Measurements from ENCODE around the gene TAS2R43. TPM values are rescaled to one million over a fixed set of nuclear protein-coding genes. Genes with fewer than 3 reads are reported as not detected.
"Not testable (repeated sequence)": the region's sequence is repeated elsewhere in the genome, so short reads cannot be mapped to it uniquely, and the experiment has no call there.

Gene TAS2R43
- total RNA-seq, 2 experiments from 2014 or later = 2.3 to 3.1 TPM

- peaks cover 37% of the 10 kb centered on the region for H3K36me3 Mint-ChIP-seq (ENCODE audit: low read depth)
- ChIA-PET POLR2A (no interaction called here), CTCF (no interaction called here)
- Histone ChIP-seq H3K9me3 (ENCODE audit: control insufficient read depth in 1 of 2, insufficient read depth in 1 of 2, low read length in 2 of 2) (peaks cover 0 to under 1% of the 10 kb centered on the region in 2 experiments), H3K36me3 (ENCODE audit: insufficient read depth, low read length) (no peaks in the 10 kb centered on the region), H3K27ac (ENCODE audit: low read depth in 1 of 2, low read length in 2 of 2) (no peak overlapping the region), H3K4me3 (ENCODE audit: low read length) (no peak overlapping the region), H3K27me3 (ENCODE audit: control insufficient read depth in 1 of 2, insufficient read depth in 2 of 2, low read length in 2 of 2) (no peaks in the 10 kb centered on the region), H3K4me1 (ENCODE audit: insufficient read depth, low read length) (no peaks in the 10 kb centered on the region)
- no peaks in the 10 kb centered on the region for H3K9me3 Mint-ChIP-seq
- H3K4me3 Mint-ChIP-seq = no peak overlapping the region
- H3K27ac Mint-ChIP-seq = no peak overlapping the region
- ATAC-seq (ENCODE audit: poor library complexity) (no peak), DNase-seq (no peak)
- peaks cover 31% of the 10 kb centered on the region for H3K4me1 Mint-ChIP-seq (ENCODE audit: low read depth)
- intact Hi-C loops (cut with DNase I, micrococcal nuclease) = no loop called here
- no peak for TF ChIP-seq CTCF (IDR thresholded peaks at IDR 0.05)
- no peaks in the 10 kb centered on the region for H3K27me3 Mint-ChIP-seq
Measured at GRCh38 chr12:11059784-11060183, 32.3 kb downstream of the TAS2R43 start.

- Histone ChIP-seq H3K27ac (ENCODE audit: low read depth in 1 of 2, low read length in 2 of 2) (no peak overlapping the region), H3K4me3 (ENCODE audit: low read length) (no peak overlapping the region), H3K27me3 (ENCODE audit: control insufficient read depth in 1 of 2, insufficient read depth in 2 of 2, low read length in 2 of 2) (no peaks in the 10 kb centered on the region), H3K36me3 (ENCODE audit: insufficient read depth, low read length) (no peaks in the 10 kb centered on the region), H3K4me1 (ENCODE audit: insufficient read depth, low read length) (no peaks in the 10 kb centered on the region), H3K9me3 (ENCODE audit: control insufficient read depth in 1 of 2, insufficient read depth in 1 of 2, low read length in 2 of 2) (peaks cover 0 to 3% of the 10 kb centered on the region in 2 experiments)
- Mint-ChIP-seq H3K4me3 (no peak overlapping the region), H3K27ac (no peak overlapping the region), H3K4me1 (ENCODE audit: low read depth) (peaks cover 27% of the 10 kb centered on the region), H3K27me3 (no peaks in the 10 kb centered on the region), H3K36me3 (ENCODE audit: low read depth) (peaks cover 31% of the 10 kb centered on the region), H3K9me3 (no peaks in the 10 kb centered on the region)
- ChIA-PET CTCF (no interaction called here), POLR2A (no interaction called here)
- intact Hi-C loops (cut with DNase I, micrococcal nuclease) = no loop called here
- DNase-seq (no peak), ATAC-seq (ENCODE audit: poor library complexity) (no peak)
- no peak for TF ChIP-seq CTCF (IDR thresholded peaks at IDR 0.05)
Measured at GRCh38 chr12:11059041-11059440, 33.1 kb downstream of the TAS2R43 start.

GRCh38 chr12:11055306-11055705, 36.8 kb downstream of the TAS2R43 start:
- TF ChIP-seq CTCF (IDR thresholded peaks at IDR 0.05) = no peak
- Mint-ChIP-seq H3K27me3 (no peaks in the 10 kb centered on the region), H3K4me3 (no peak overlapping the region), H3K4me1 (ENCODE audit: low read depth) (peaks cover 7% of the 10 kb centered on the region), H3K36me3 (ENCODE audit: low read depth) (peaks cover 53% of the 10 kb centered on the region), H3K9me3 (peaks cover 3% of the 10 kb centered on the region), H3K27ac (no peak overlapping the region)
- CTCF ChIA-PET = interaction anchor here (0.6 kb wide), 1 partner anchor 11 kb away, joined by 3 read pairs; no protein-coding TSS in a partner anchor
- no peaks in the 10 kb centered on the region for H3K27me3 ChIP-seq (ENCODE audit: control insufficient read depth in 1 of 2, insufficient read depth in 2 of 2, low read length in 2 of 2)
- peaks cover 6% of the 10 kb centered on the region for H3K36me3 ChIP-seq (ENCODE audit: insufficient read depth, low read length)
- H3K27ac ChIP-seq (ENCODE audit: low read depth in 1 of 2, low read length in 2 of 2) = no peak overlapping the region
- ATAC-seq (ENCODE audit: poor library complexity) = no peak
- H3K4me1 ChIP-seq (ENCODE audit: insufficient read depth, low read length) = no peaks in the 10 kb centered on the region
- intact Hi-C loops (cut with DNase I, micrococcal nuclease) = no loop called here
- H3K9me3 ChIP-seq (ENCODE audit: control insufficient read depth in 1 of 2, insufficient read depth in 1 of 2, low read length in 2 of 2) = peaks cover 3 to 16% of the 10 kb centered on the region in 2 experiments
- no peak for DNase-seq
- no peak overlapping the region for H3K4me3 ChIP-seq (ENCODE audit: low read length)
- POLR2A ChIA-PET = no interaction called here

- intact Hi-C loops (cut with DNase I, micrococcal nuclease); CTCF ChIA-PET; H3K27me3 ChIP-seq (ENCODE audit: control insufficient read depth in 1 of 2, insufficient read depth in 2 of 2, low read length in 2 of 2); ATAC-seq (ENCODE audit: poor library complexity); H3K27ac ChIP-seq (ENCODE audit: low read depth in 1 of 2, low read length in 2 of 2); H3K27ac Mint-ChIP-seq; H3K4me1 ChIP-seq (ENCODE audit: insufficient read depth, low read length); H3K27me3 Mint-ChIP-seq; H3K4me3 Mint-ChIP-seq; H3K9me3 Mint-ChIP-seq; DNase-seq; H3K4me3 ChIP-seq (ENCODE audit: low read length): not testable (repeated sequence)
- Histone ChIP-seq H3K9me3 (ENCODE audit: control insufficient read depth in 1 of 2, insufficient read depth in 1 of 2, low read length in 2 of 2) (peaks cover 3 to 22% of the 10 kb centered on the region in 2 experiments), H3K36me3 (ENCODE audit: insufficient read depth, low read length) (peaks cover 13% of the 10 kb centered on the region)
- POLR2A ChIA-PET = interaction anchor here (0.7 kb wide), 1 partner anchor 621 kb away, joined by 4 read pairs; no protein-coding TSS in a partner anchor
- peaks cover 14% of the 10 kb centered on the region for H3K4me1 Mint-ChIP-seq (ENCODE audit: low read depth)
- H3K36me3 Mint-ChIP-seq (ENCODE audit: low read depth) = peaks cover 77% of the 10 kb centered on the region
Measured at GRCh38 chr12:11049806-11050531, 42.1 kb downstream of the TAS2R43 start.

- intact Hi-C loops (cut with DNase I, micrococcal nuclease); ATAC-seq (ENCODE audit: poor library complexity): not testable (repeated sequence)
Measured at GRCh38 chr12:11041366-11041765, 50.7 kb downstream of the TAS2R43 start.

More at GRCh38 chr12:11041366-11041765, 50.7 kb downstream of the TAS2R43 start:
- H3K27ac ChIP-seq (ENCODE audit: low read depth in 1 of 2, low read length in 2 of 2); H3K4me3 Mint-ChIP-seq; POLR2A ChIA-PET; DNase-seq; H3K27ac Mint-ChIP-seq; H3K9me3 Mint-ChIP-seq; H3K27me3 ChIP-seq (ENCODE audit: control insufficient read depth in 1 of 2, insufficient read depth in 2 of 2, low read length in 2 of 2); H3K4me3 ChIP-seq (ENCODE audit: low read length); H3K27me3 Mint-ChIP-seq; H3K36me3 ChIP-seq (ENCODE audit: insufficient read depth, low read length); H3K4me1 ChIP-seq (ENCODE audit: insufficient read depth, low read length); CTCF ChIA-PET; H3K9me3 ChIP-seq (ENCODE audit: control insufficient read depth in 1 of 2, insufficient read depth in 1 of 2, low read length in 2 of 2): not testable (repeated sequence)
- peaks cover 36% of the 10 kb centered on the region for H3K4me1 Mint-ChIP-seq (ENCODE audit: low read depth)
- peaks cover 82% of the 10 kb centered on the region for H3K36me3 Mint-ChIP-seq (ENCODE audit: low read depth)
